Measurements from ENCODE around the gene CCDC178.

- TF ChIP-seq EZH2 (IDR thresholded peaks at IDR 0.05) = no peak
- no peak for TF ChIP-seq POLR2AphosphoS5 (IDR thresholded peaks at IDR 0.05; ENCODE audit: borderline replicate concordance, low read depth, low read length)
- no peak for TF ChIP-seq FOXP2 (optimal IDR thresholded peaks at IDR 0.05; ENCODE audit: control extremely low read depth, extremely low read length, insufficient read depth)
Measured at GRCh38 chr18:33123862-33124518, 316.5 kb downstream of the CCDC178 start.

Data from SK-N-MC (cell line).